AG04449 (cell line): Measurements from ENCODE around the gene USP36.

Source experiments
- CTCF ChIA-PET: fragments of 350-600 bp; formaldehyde crosslinking; extraction: SDS; loops from one replicate; lab custom pipeline; 2021; ENCODE audit warnings: antibody characterized with exemption; lab: Yijun Ruan, JAX
- POLR2A ChIA-PET: fragments of 400-600, 350-600 bp; formaldehyde crosslinking; extraction: SDS; loops from one replicate; lab custom pipeline; 2020; ENCODE audit warnings: antibody characterized with exemption, inconsistent platforms; lab: Yijun Ruan, JAX
- DNase-seq: peaks from one replicate; pipeline ENCODE4 v3.0.0-alpha.2; 2010; ENCODE audit warnings: low read depth, low spot score
- H3K4me3 ChIP-seq: 2 replicates; pipeline ENCODE4 v1.5.1; 2011; ENCODE audit warnings: low read depth, mild to moderate bottlenecking, control low read depth, low read length
- CTCF ChIP-seq: IDR thresholded peaks from one replicate; pipeline ENCODE4 v1.5.1; 2011; ENCODE audit warnings: mild to moderate bottlenecking, moderate library complexity, low read length, control low read depth, inconsistent platforms; ENCODE audit not compliant: insufficient read depth; ENCODE audit errors: missing control alignments

Gene USP36

GRCh38 chr17:78828470-78829185, 12.0 kb downstream of the USP36 start:
- CTCF ChIA-PET = interaction anchor here (0.8 to 2.4 kb wide), 6 partner anchors 9 to 337 kb away, joined by 3 to 11 read pairs (median 4); no protein-coding TSS in a partner anchor
- H3K4me3 ChIP-seq = no peak overlapping the region
- peak; percentile 58 for TF ChIP-seq CTCF
- DNase-seq = no peak
- POLR2A ChIA-PET = no interaction called here

DNA sequence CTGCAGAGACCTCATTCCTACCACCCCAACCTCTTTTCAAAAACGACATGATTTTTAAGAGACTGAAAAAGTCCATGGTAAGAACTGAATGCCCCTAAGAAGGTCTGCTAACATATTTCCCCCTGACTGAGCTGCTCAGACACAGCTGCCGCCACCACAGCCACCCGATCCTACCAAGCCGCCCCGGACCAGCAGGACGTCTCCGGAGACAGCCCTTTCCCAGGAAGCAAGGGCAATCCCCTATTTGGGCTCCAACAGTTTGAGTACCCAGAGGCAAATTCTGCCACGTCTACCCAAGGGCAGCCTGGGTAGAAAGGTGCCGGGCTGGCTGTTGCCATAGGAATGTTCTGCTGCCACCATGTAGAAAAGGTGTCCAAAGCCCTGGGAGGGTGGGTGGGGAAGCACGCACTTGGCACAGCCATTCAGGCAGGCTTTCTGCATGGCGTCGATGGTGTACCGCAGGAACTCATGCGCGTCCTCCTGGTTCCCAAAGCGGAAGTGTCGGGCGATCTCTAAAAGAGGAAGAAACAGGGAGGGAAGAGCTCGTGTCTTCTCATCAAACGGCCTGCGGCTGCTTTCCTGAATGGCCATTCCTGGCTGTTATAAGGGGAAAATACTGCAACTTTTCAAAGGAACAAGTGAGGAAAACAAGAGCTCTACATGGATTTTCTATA, 13.6 kb downstream of the USP36 start:
- ChIA-PET CTCF (interaction anchor here (0.9 to 2.4 kb wide), 5 partner anchors 9 to 330 kb away, joined by 3 to 11 read pairs (median 4); no protein-coding TSS in a partner anchor), POLR2A (no interaction called here)
- TF ChIP-seq CTCF = no peak
- H3K4me3 ChIP-seq = no peak overlapping the region
- DNase-seq = no peak

GRCh38 chr17:78826421-78826820, 14.2 kb downstream of the USP36 start:
- DNase-seq = no peak
- ChIA-PET POLR2A (no interaction called here), CTCF (interaction anchor here (0.9 to 2.3 kb wide), 4 partner anchors 10 to 118 kb away, joined by 3 to 8 read pairs (median 4); no protein-coding TSS in a partner anchor)
- no peak overlapping the region for H3K4me3 ChIP-seq
- TF ChIP-seq CTCF = no peak

DNA sequence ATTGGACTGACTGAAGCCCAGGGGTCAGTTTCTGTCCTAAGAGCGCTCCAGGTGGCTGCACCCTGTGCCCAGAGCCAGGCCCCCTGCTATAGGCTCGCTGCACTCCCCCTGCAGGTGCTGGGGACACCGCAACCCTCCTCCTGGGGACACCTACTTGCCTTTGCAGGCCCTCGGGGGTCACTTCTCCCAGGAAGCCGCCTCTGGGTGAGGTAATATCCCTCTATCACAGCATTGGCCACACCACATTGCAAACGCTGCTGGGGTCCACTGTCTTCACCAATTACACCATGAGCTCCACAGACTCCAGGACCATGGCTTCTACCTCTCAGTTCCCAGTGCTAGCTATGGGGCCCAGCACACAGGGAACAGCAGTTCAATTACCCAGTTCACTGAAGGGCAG, 14.9 kb downstream of the USP36 start:
- no peak overlapping the region for H3K4me3 ChIP-seq
- POLR2A ChIA-PET = no interaction called here
- no peak for DNase-seq
- CTCF ChIA-PET = interaction anchor here (0.9 to 2.3 kb wide), 2 partner anchors 40 to 117 kb away, joined by 3 to 8 read pairs; no protein-coding TSS in a partner anchor
- TF ChIP-seq CTCF = no peak

DNA sequence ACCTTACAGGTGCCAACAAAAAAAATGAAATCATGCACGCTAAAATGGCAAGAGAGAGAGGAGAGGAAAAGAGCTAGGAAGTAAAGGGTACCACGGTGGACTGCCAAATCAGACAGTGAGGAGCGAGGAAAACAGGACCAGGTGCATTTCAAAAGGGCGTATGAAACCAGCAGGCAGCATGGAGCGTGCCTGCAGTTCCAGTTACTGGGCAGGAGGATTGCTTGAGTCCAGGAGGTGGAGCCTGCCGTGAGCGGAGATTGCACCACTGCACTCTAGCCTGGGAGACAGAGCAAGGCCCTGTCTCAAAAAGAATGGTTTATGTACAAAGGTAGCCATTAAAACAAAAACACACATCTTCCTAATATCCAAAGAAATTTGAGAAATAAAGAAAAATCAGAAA, 16.4 kb downstream of the USP36 start:
- POLR2A ChIA-PET = no interaction called here
- CTCF ChIA-PET = interaction anchor here (3.9 kb wide), 1 partner anchor 147 kb away, joined by 13 read pairs; no protein-coding TSS in a partner anchor
- DNase-seq = no peak
- no peak for TF ChIP-seq CTCF
- no peak overlapping the region for H3K4me3 ChIP-seq

DNA sequence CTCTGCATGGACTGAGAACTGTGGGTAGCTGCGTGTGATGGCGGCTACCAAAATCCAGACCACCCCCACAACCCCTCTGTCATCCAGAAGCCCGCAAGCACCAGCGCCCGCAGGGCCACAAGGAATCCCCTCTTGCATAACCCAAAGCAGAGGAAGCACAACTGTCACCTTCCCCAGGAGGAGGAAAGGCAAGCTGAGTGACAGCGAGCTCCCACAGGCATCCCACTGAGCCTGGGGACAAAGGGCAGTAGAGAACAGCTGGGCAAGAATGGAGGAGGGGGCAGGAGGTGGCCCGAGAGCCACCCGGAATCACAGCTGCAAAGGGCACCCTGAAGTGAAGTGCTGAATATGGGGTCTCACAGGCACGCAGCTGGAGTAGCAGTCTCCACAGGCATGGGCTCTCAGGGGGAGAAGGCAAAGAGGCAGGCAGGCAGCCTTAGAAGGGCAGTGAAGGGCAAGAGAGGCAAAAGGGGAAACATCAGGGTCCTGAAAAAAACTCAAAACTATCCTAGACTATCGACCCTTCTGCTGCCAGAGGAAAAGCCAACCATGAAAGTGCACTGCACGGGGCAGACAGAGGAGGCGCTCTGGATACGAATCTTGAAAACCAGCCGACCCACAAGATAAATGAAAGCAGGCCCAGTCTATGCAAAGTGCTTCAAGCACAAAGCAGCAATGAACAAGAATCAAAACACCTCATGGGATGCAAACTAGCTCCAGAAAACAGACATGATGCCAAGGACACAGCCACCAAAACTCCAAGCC, 17.1 kb downstream of the USP36 start:
- no peak for DNase-seq
- POLR2A ChIA-PET = interaction anchor here (0.8 to 1.5 kb wide), 2 partner anchors 16 to 54 kb away, joined by 4 read pairs; no protein-coding TSS in a partner anchor
- H3K4me3 ChIP-seq = no peak overlapping the region

More for the DNA sequence above, 17.1 kb downstream of the USP36 start:
- CTCF ChIA-PET = interaction anchor here (0.9 to 3.9 kb wide), 4 partner anchors 13 to 148 kb away, joined by 3 to 13 read pairs (median 4); no protein-coding TSS in a partner anchor
- no peak for TF ChIP-seq CTCF
